Measurements from ENCODE around the gene FPGS. TPM values are rescaled to one million over a fixed set of nuclear protein-coding genes. Genes with fewer than 3 reads are reported as not detected.
A peak's percentile ranks its signal among the peaks of the same experiment; 100 is the strongest.

FPGS gene
- total and polyA plus RNA-seq, 4 donors: 42.5 to 115 (median 93.6) TPM

- no peak for ATAC-seq (ENCODE audit: insufficient read depth, low FRiP score)
- H3K27ac ChIP-seq (ENCODE audit: low read depth in 1 of 2, low read length in 1 of 2): no peak overlapping the region
- 83 to 90% methylated on average over 3 of the region's 3 CpGs for WGBS, 2 donors
- TF ChIP-seq CTCF (IDR thresholded peaks at IDR 0.05; ENCODE audit: control extremely low read depth, extremely low read depth): no peak
- no peak overlapping the region for H3K4me3 ChIP-seq
- DNase-seq: no peak
- peaks cover 0 to 3% (median under 1%) of the 10 kb centered on the region in 4 donors for H3K36me3 ChIP-seq (ENCODE audit: control insufficient read depth in 4 of 4, insufficient read depth in 4 of 4, low read length in 4 of 4)
- H3K9ac ChIP-seq (ENCODE audit: insufficient read depth in 1 of 2, low read length in 2 of 2): no peak overlapping the region
- H3K27me3 ChIP-seq (ENCODE audit: control insufficient read depth in 3 of 3, insufficient read depth in 3 of 3, low read length in 2 of 3): no peaks in the 10 kb centered on the region
- H3K4me1 ChIP-seq (ENCODE audit: control insufficient read depth in 5 of 5, insufficient read depth in 5 of 5, low read length in 5 of 5): peaks cover 0 to 13% (median 1%) of the 10 kb centered on the region in 5 donors
- H3K9me3 ChIP-seq (ENCODE audit: control insufficient read depth in 4 of 4, insufficient read depth in 3 of 4, low read length in 3 of 4): no peaks in the 10 kb centered on the region
These were observed 29.4 kb upstream of the FPGS start for GRCh38 chr9:127773272-127773671.

GRCh38 chr9:127773981-127774380 lies 28.7 kb upstream of the FPGS start:
- no peak overlapping the region for H3K27ac ChIP-seq (ENCODE audit: low read depth in 1 of 2, low read length in 1 of 2)
- H3K9ac ChIP-seq (ENCODE audit: insufficient read depth in 1 of 2, low read length in 2 of 2): no peak overlapping the region
- ATAC-seq (ENCODE audit: insufficient read depth, low FRiP score): no peak
- no peak overlapping the region for H3K4me3 ChIP-seq
- 89 to 94% methylated on average over 10 of the region's 10 CpGs for WGBS, 2 donors
- peaks cover 0 to 3% (median under 1%) of the 10 kb centered on the region in 4 donors for H3K36me3 ChIP-seq (ENCODE audit: control insufficient read depth in 4 of 4, insufficient read depth in 4 of 4, low read length in 4 of 4)
- no peak for DNase-seq
- peaks cover 0 to 18% (median 3%) of the 10 kb centered on the region in 5 donors for H3K4me1 ChIP-seq (ENCODE audit: control insufficient read depth in 5 of 5, insufficient read depth in 5 of 5, low read length in 5 of 5)
- no peaks in the 10 kb centered on the region for H3K27me3 ChIP-seq (ENCODE audit: control insufficient read depth in 3 of 3, insufficient read depth in 3 of 3, low read length in 2 of 3)
- TF ChIP-seq CTCF (IDR thresholded peaks at IDR 0.05; ENCODE audit: control extremely low read depth, extremely low read depth): no peak
- H3K9me3 ChIP-seq (ENCODE audit: control insufficient read depth in 4 of 4, insufficient read depth in 3 of 4, low read length in 3 of 4): no peaks in the 10 kb centered on the region

- no peak overlapping the region for H3K9ac ChIP-seq (ENCODE audit: insufficient read depth in 1 of 2, low read length in 2 of 2)
- H3K4me1 ChIP-seq (ENCODE audit: control insufficient read depth in 5 of 5, insufficient read depth in 5 of 5, low read length in 5 of 5): peaks cover 0 to 10% (median 4%) of the 10 kb centered on the region in 5 donors
- H3K4me3 ChIP-seq: no peak overlapping the region
- 29 to 59% methylated on average over 15 of the region's 15 CpGs for WGBS, 2 donors
- H3K27me3 ChIP-seq (ENCODE audit: control insufficient read depth in 3 of 3, insufficient read depth in 3 of 3, low read length in 2 of 3): no peaks in the 10 kb centered on the region
- peak overlapping the region in 1 of 2 donors; percentile 71 for H3K27ac ChIP-seq (ENCODE audit: low read depth in 1 of 2, low read length in 1 of 2)
- peaks cover 0 to 3% (median under 1%) of the 10 kb centered on the region in 4 donors for H3K36me3 ChIP-seq (ENCODE audit: control insufficient read depth in 4 of 4, insufficient read depth in 4 of 4, low read length in 4 of 4)
- no peak for TF ChIP-seq CTCF (IDR thresholded peaks at IDR 0.05; ENCODE audit: control extremely low read depth, extremely low read depth)
- no peak for ATAC-seq (ENCODE audit: insufficient read depth, low FRiP score)
- DNase-seq: peak in 1 of 3 donors; percentile 28
- no peaks in the 10 kb centered on the region for H3K9me3 ChIP-seq (ENCODE audit: control insufficient read depth in 4 of 4, insufficient read depth in 3 of 4, low read length in 3 of 4)
These were observed 26.3 kb upstream of the FPGS start for GRCh38 chr9:127776195-127776923.

All from lung (tissue), 12 donors.